HepG2 (cell line): ENCODE data around the gene STEAP2. TPM values are rescaled to one million over a fixed set of nuclear protein-coding genes. Genes with fewer than 3 reads are reported as not detected.

Experiments used
- ATAC-seq: fragments of 200-7000 bp; cut with Tn5 transposase; 3 replicates; pipeline ENCODE4 v1.9.1; 2020; ENCODE audit warnings: mild to moderate bottlenecking, moderate library complexity
- BruUV-seq: library from RNA; stranded (reverse); fragments of 400-500 nt; replicated peaks from 2 replicates; lab custom pipeline; 2021; lab: Mats Ljungman, UMichigan
- CTCF ChIA-PET: fragments of 300-600 bp; formaldehyde crosslinking; extraction: SDS; loops from one replicate; lab custom pipeline; 2021; ENCODE audit warnings: low total read pairs, inconsistent platforms, low intra/inter-chr PET ratio; lab: Yijun Ruan, JAX
- POLR2A ChIA-PET: fragments of 350-600 bp; sonication (Branson Sonifier 250); formaldehyde crosslinking; loops from one replicate; lab custom pipeline; 2020; ENCODE audit warnings: antibody characterized with exemption, inconsistent platforms; lab: Yijun Ruan, JAX
- DNase-seq: peaks from one replicate; pipeline ENCODE4 v3.0.0-alpha.2; 2015; ENCODE audit warnings: low spot score
- FAIRE-seq: peaks from 3 replicates; lab custom pipeline; 2011; peaks lifted over from hg19 to GRCh38; lab: Jason Lieb, UNC
- H2AFZ ChIP-seq: one replicate; pipeline ENCODE4 v1.6.1; 2011; ENCODE audit warnings: low read length, inconsistent platforms
- H3K27ac ChIP-seq: fragments of 300-600 bp; 3 replicates; pipeline ENCODE4 v1.8.0; 2011; ENCODE audit warnings: mixed run types, mild to moderate bottlenecking, mixed read lengths, low read length, inconsistent platforms; ENCODE audit not compliant: insufficient read depth; ENCODE audit errors: extremely low read length
- H3K27me3 ChIP-seq, 2 experiments: fragments of 200-600 bp in 1 of 2; 2 replicates in 1 of 2; 3 replicates in 1 of 2; pipeline versions ENCODE4 v1.6.0 to v1.8.0; 2011; ENCODE audit warnings: low read length in 2 of 2, mild to moderate bottlenecking in 2 of 2, moderate library complexity in 2 of 2, inconsistent platforms in 1 of 2; ENCODE audit not compliant: insufficient read depth in 2 of 2, control insufficient read depth in 1 of 2
- H3K36me3 ChIP-seq, 2 experiments: fragments of 200-600 bp in 1 of 2; replicated peaks in 1 of 2; 2 replicates in 1 of 2; 3 replicates in 1 of 2; pipeline versions ENCODE4 v1.5.1 to v1.8.0; 2011; ENCODE audit warnings: low read length in 2 of 2, inconsistent platforms in 1 of 2; ENCODE audit not compliant: insufficient read depth in 2 of 2, control insufficient read depth in 1 of 2
- H3K4me1 ChIP-seq: 2 replicates; pipeline ENCODE4 v1.5.1; 2012; ENCODE audit warnings: low read length, inconsistent platforms; ENCODE audit not compliant: insufficient read depth
- H3K4me2 ChIP-seq: 2 replicates; pipeline ENCODE4 v1.6.0; 2011; ENCODE audit warnings: low read depth, low read length, inconsistent platforms
- H3K4me3 ChIP-seq, 3 experiments: fragments of 200-600 bp in 1 of 3; sonication (generic), shearing (Covaris generic) in 1 of 3; replicated peaks in 1 of 3; 2 replicates each; pipeline ENCODE4 v1.5.1; 2011 to 2016; ENCODE audit warnings: low read length in 3 of 3, inconsistent platforms in 2 of 3, low read depth in 2 of 3, mild to moderate bottlenecking in 2 of 3, control low read depth in 1 of 3, mixed read lengths in 1 of 3; ENCODE audit not compliant: insufficient read depth in 1 of 3
- H3K79me2 ChIP-seq: one replicate; pipeline ENCODE4 v1.6.1; 2011; ENCODE audit warnings: low read length, inconsistent platforms; ENCODE audit not compliant: insufficient read depth
- H3K9ac ChIP-seq: 2 replicates; pipeline ENCODE4 v1.6.0; 2011; ENCODE audit warnings: mild to moderate bottlenecking, low read depth, low read length, inconsistent platforms; ENCODE audit not compliant: insufficient read depth
- H3K9me3 ChIP-seq: 2 replicates; pipeline ENCODE4 v1.5.1; 2012; ENCODE audit warnings: mild to moderate bottlenecking, low read length
- H4K20me1 ChIP-seq: 2 replicates; pipeline ENCODE4 v1.6.0; 2011; ENCODE audit warnings: inconsistent platforms, mild to moderate bottlenecking, low read length, moderate library complexity; ENCODE audit not compliant: insufficient read depth
- CREM ChIP-seq, 2 experiments: sonication (generic) in 1 of 2; formaldehyde crosslinking in 1 of 2; IDR thresholded peaks; 2 replicates each; pipeline versions ENCODE4 v1.4.0 to v1.6.1; 2016 to 2020; ENCODE audit warnings: antibody characterized with exemption in 1 of 2, mild to moderate bottlenecking in 1 of 2, missing genetic modification reagents in 1 of 2
- CSRNP2 ChIP-seq: sonication (generic); formaldehyde crosslinking; conservative IDR thresholded peaks from 2 replicates; pipeline ENCODE4 v1.8.0; 2022; ENCODE audit warnings: low read depth, missing genetic modification reagents
- GPN1 ChIP-seq: sonication (generic); formaldehyde crosslinking; IDR thresholded peaks from 2 replicates; pipeline ENCODE4 v1.5.1; 2020; ENCODE audit warnings: missing genetic modification reagents, borderline replicate concordance
- IRF2 ChIP-seq: IDR thresholded peaks from 2 replicates; pipeline ENCODE4 v1.6.1; 2018; ENCODE audit warnings: missing genetic modification reagents, missing compliant biosample characterization
- JUNB ChIP-seq: sonication (generic); formaldehyde crosslinking; IDR thresholded peaks from 2 replicates; pipeline ENCODE4 v1.8.0; 2022; ENCODE audit warnings: missing genetic modification reagents, mild to moderate bottlenecking, borderline replicate concordance
- KMT2A ChIP-seq: sonication (generic); formaldehyde crosslinking; IDR thresholded peaks from 2 replicates; pipeline ENCODE4 v1.4.0; 2020; ENCODE audit warnings: missing genetic modification reagents
- LCORL ChIP-seq, 2 experiments: fragments of 450-650 bp in 1 of 2; sonication (generic) in 1 of 2; formaldehyde crosslinking in 1 of 2; IDR thresholded peaks; 2 replicates each; pipeline versions ENCODE4 v1.5.0 to v1.6.1; 2017 to 2020; ENCODE audit warnings: antibody characterized with exemption in 1 of 2, missing genetic modification reagents in 1 of 2
- MBNL3 ChIP-seq: fragments of 250-450 bp; sonication (Bioruptor Pico); conservative IDR thresholded peaks from 2 replicates; pipeline ENCODE4 v1.8.0; 2022; ENCODE audit warnings: mild to moderate bottlenecking, inconsistent platforms
- POGZ ChIP-seq: sonication (generic); formaldehyde crosslinking; IDR thresholded peaks from 2 replicates; pipeline ENCODE4 v1.4.0; 2020; ENCODE audit warnings: mild to moderate bottlenecking, missing genetic modification reagents
- RARA ChIP-seq: IDR thresholded peaks from 2 replicates; pipeline ENCODE4 v1.6.1; 2016; ENCODE audit warnings: missing genetic modification reagents, missing compliant biosample characterization
- ZNF30 ChIP-seq: sonication (generic); formaldehyde crosslinking; IDR thresholded peaks from 2 replicates; pipeline ENCODE4 v1.5.0; 2020; ENCODE audit warnings: mild to moderate bottlenecking, missing genetic modification reagents
- ZNF580 ChIP-seq: IDR thresholded peaks from 2 replicates; pipeline ENCODE4 v1.6.1; 2016; ENCODE audit warnings: low read depth, borderline replicate concordance
- ZNF615 ChIP-seq: sonication (generic); formaldehyde crosslinking; IDR thresholded peaks from 2 replicates; pipeline ENCODE4 v1.5.0; 2020; ENCODE audit warnings: mild to moderate bottlenecking, missing genetic modification reagents, borderline replicate concordance
- ZNF781 ChIP-seq: sonication (generic); formaldehyde crosslinking; IDR thresholded peaks from 2 replicates; pipeline ENCODE4 v1.5.1; 2020; ENCODE audit warnings: borderline replicate concordance, mild to moderate bottlenecking, missing genetic modification reagents; ENCODE audit errors: not compliant biosample characterization
- WGBS: methylation state at CpG from one replicate; pipeline ENCODE4 v1.1.6; 2017; ENCODE audit warnings: low lambda C conversion rate; 5-methylcytosine and 5-hydroxymethylcytosine counted together
- in situ Hi-C: cut with HindIII; loops from 2 replicates; pipeline ENCODE4 v1.10.0; 2017; ENCODE audit warnings: low pct_unique_long_range_greater_than_20kb; ENCODE audit not compliant: extremely low pct_ligation_motif_present
- intact Hi-C: fragments of 100-400 bp; cut with micrococcal nuclease; formaldehyde crosslinking; loops from one replicate; pipeline ENCODE4 v1.10.0; 2022; ENCODE audit not compliant: unreplicated experiment
- polyA plus RNA-seq, 8 experiments: library from polyadenylated mRNA; depleted of rRNA in 3 of 8; stranded (reverse) in 7 of 8; unstranded in 1 of 8; fragments of >200 nt; fragmentation: Illumina TruSeq in 4 of 8; extraction: Trizol in 4 of 8; gene quantifications; 2 replicates each; pipeline versions ENCODE4 v1.2.1 to v1.2.3, GENCODE V29; 2011 to 2016; ENCODE audit warnings: low read depth in 4 of 8, missing spikeins in 1 of 8, mixed read lengths in 1 of 8; ENCODE audit not compliant: insufficient read depth in 1 of 8
- total RNA-seq, 5 experiments: library from RNA; depleted of rRNA; stranded (reverse); fragments of >200 nt; fragmentation: Illumina TruSeq; extraction: Trizol; gene quantifications; 2 replicates each; pipeline ENCODE4 v1.2.3, GENCODE V29; 2016; ENCODE audit warnings: low read depth in 1 of 5
- TF ChIP-seq, protein P1 (sequence below): sonication (generic); formaldehyde crosslinking; IDR thresholded peaks from 2 replicates; pipeline ENCODE4 v1.5.0; 2020; ENCODE audit warnings: missing genetic modification reagents

STEAP2 gene
- total and polyA plus RNA-seq, 2 of the 13 experiments (the other 11 are each of a cell fraction or from before 2014, with no cell fraction given): 4.3 to 4.4 TPM

- Histone ChIP-seq H3K27me3 (no peaks in the 10 kb centered on the region), H3K4me3 (no peak overlapping the region), H3K9ac (no peak overlapping the region), H4K20me1 (no peaks in the 10 kb centered on the region), H3K4me1 (peaks cover 18% of the 10 kb centered on the region), H3K27ac (no peak overlapping the region), H3K79me2 (no peaks in the 10 kb centered on the region), H3K4me2 (no peak overlapping the region), H3K36me3 (no peaks in the 10 kb centered on the region), H2AFZ (no peak overlapping the region), H3K9me3 (no peaks in the 10 kb centered on the region)
- in situ Hi-C loops: no loop called here
- WGBS: 89% methylated on average over 6 of the region's 6 CpGs
- CTCF ChIA-PET: no interaction called here
- no TSS peak for BruUV-seq
- DNase-seq (no peak), ATAC-seq (no peak), FAIRE-seq (no peak)
- intact Hi-C loops: no loop called here
- POLR2A ChIA-PET: no interaction called here
- no peak for TF ChIP-seq IRF2 (CRISPR knock-in tag)
- TF ChIP-seq KMT2A (CRISPR knock-in tag): no peak
- no peak for TF ChIP-seq CREM (IDR thresholded peaks at IDR 0.05)
- TF ChIP-seq CREM (CRISPR knock-in tag; IDR thresholded peaks at IDR 0.05): no peak
- no peak for TF ChIP-seq GPN1 (CRISPR knock-in tag)
- TF ChIP-seq ZNF615 (CRISPR knock-in tag): no peak
- no peak for TF ChIP-seq LCORL (IDR thresholded peaks at IDR 0.05)
- no peak for TF ChIP-seq LCORL (CRISPR knock-in tag; IDR thresholded peaks at IDR 0.05)
- TF ChIP-seq JUNB (CRISPR knock-in tag): no peak
- TF ChIP-seq, protein P1, sequence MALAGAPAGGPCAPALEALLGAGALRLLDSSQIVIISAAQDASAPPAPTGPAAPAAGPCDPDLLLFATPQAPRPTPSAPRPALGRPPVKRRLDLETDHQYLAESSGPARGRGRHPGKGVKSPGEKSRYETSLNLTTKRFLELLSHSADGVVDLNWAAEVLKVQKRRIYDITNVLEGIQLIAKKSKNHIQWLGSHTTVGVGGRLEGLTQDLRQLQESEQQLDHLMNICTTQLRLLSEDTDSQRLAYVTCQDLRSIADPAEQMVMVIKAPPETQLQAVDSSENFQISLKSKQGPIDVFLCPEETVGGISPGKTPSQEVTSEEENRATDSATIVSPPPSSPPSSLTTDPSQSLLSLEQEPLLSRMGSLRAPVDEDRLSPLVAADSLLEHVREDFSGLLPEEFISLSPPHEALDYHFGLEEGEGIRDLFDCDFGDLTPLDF (CRISPR knock-in tag): no peak
- TF ChIP-seq MBNL3: no peak
- no peak for TF ChIP-seq ZNF30
- no peak for TF ChIP-seq POGZ (CRISPR knock-in tag)
- no peak for TF ChIP-seq ZNF781 (CRISPR knock-in tag)
- TF ChIP-seq RARA (CRISPR knock-in tag): no peak
- TF ChIP-seq ZNF580: no peak
- no peak for TF ChIP-seq CSRNP2 (CRISPR knock-in tag)
These were observed 22.0 kb downstream of the STEAP2 start for GRCh38 chr7:90233569-90233968.
